Panc1 (cell line): Measurements from ENCODE around the gene TMEM61. TPM values are rescaled to one million over a fixed set of nuclear protein-coding genes. Genes with fewer than 3 reads are reported as not detected.

Experiments
- ATAC-seq: fragments of 200-7000 bp; cut with Tn5 transposase; 2 replicates; pipeline ENCODE4 v1.9.1; 2020; ENCODE audit warnings: mild to moderate bottlenecking, moderate library complexity
- BruUV-seq: library from RNA; stranded (reverse); fragments of 400-500 nt; replicated peaks from 2 replicates; lab custom pipeline; 2021; lab: Mats Ljungman, UMichigan
- CTCF ChIA-PET: fragments of 300-600 bp; sonication (Branson Sonifier 250); formaldehyde crosslinking; loops from one replicate; lab custom pipeline; 2022; ENCODE audit warnings: antibody characterized with exemption; lab: Charles Lee
- POLR2A ChIA-PET: fragments of 300-600 bp; sonication (Branson Sonifier 250); formaldehyde crosslinking; loops from one replicate; lab custom pipeline; 2022; ENCODE audit warnings: antibody characterized with exemption; lab: Charles Lee
- DNase-seq: peaks from one replicate; pipeline ENCODE4 v3.0.0-alpha.2; 2010; ENCODE audit warnings: low read depth, low spot score
- H3K27ac ChIP-seq: 2 replicates; pipeline ENCODE4 v1.5.1; 2011; ENCODE audit warnings: mild to moderate bottlenecking, low read length, inconsistent platforms
- H3K27me3 ChIP-seq: fragments of 200-500 bp; sonication (Bioruptor generic); 2 replicates; pipeline ENCODE4 v1.6.0; 2014; ENCODE audit warnings: low read length, inconsistent platforms; ENCODE audit not compliant: control insufficient read depth, insufficient read depth
- H3K36me3 ChIP-seq: fragments of 200-500 bp; sonication (Bioruptor generic); 2 replicates; pipeline ENCODE4 v1.5.1; 2014; ENCODE audit warnings: inconsistent platforms, mild to moderate bottlenecking, low read length, moderate library complexity; ENCODE audit not compliant: control insufficient read depth, insufficient read depth
- H3K4me1 ChIP-seq: 2 replicates; pipeline ENCODE4 v1.5.1; 2011; ENCODE audit warnings: inconsistent platforms, mild to moderate bottlenecking, low read length, moderate library complexity; ENCODE audit not compliant: control insufficient read depth, insufficient read depth
- H3K4me3 ChIP-seq, 2 experiments: 2 replicates each; pipeline ENCODE4 v1.5.1; 2011 to 2012; ENCODE audit warnings: low read depth in 2 of 2, low read length in 2 of 2, mild to moderate bottlenecking in 2 of 2, inconsistent platforms in 1 of 2, moderate library complexity in 1 of 2
- H3K9me3 ChIP-seq: fragments of 200-500 bp; sonication (Bioruptor generic); 2 replicates; pipeline ENCODE4 v1.5.1; 2014; ENCODE audit warnings: low read depth, mild to moderate bottlenecking, inconsistent platforms, low read length, moderate library complexity; ENCODE audit not compliant: control insufficient read depth, insufficient read depth
- CTCF ChIP-seq: fragments of 450-650 bp; IDR thresholded peaks from 2 replicates; pipeline ENCODE4 v1.5.1; 2017; ENCODE audit warnings: mild to moderate bottlenecking
- POLR2AphosphoS5 ChIP-seq: IDR thresholded peaks from 2 replicates; pipeline ENCODE4 v1.6.1; 2012; ENCODE audit warnings: mild to moderate bottlenecking, low read depth, low read length, moderate library complexity
- REST ChIP-seq, 2 experiments: IDR thresholded peaks; 2 replicates each; pipeline ENCODE4 v1.6.1; 2011 to 2012; ENCODE audit warnings: low read depth in 2 of 2, control low read depth in 1 of 2, low read length in 1 of 2, mild to moderate bottlenecking in 1 of 2, moderate library complexity in 1 of 2; ENCODE audit not compliant: insufficient read depth in 1 of 2
- SIN3A ChIP-seq: IDR thresholded peaks from 2 replicates; pipeline ENCODE4 v1.6.1; 2012; ENCODE audit warnings: low read depth, mild to moderate bottlenecking, low read length, moderate library complexity, borderline replicate concordance; ENCODE audit not compliant: insufficient read depth
- TCF7L2 ChIP-seq: IDR thresholded peaks from 2 replicates; pipeline ENCODE4 v1.6.1; 2011; ENCODE audit warnings: mild to moderate bottlenecking, low read depth, low read length, inconsistent platforms
- in situ Hi-C: cut with HindIII; loops from 2 replicates; pipeline ENCODE4 v1.10.0; 2016; ENCODE audit warnings: low sequenced_read_pairs, low pct_unique_long_range_greater_than_20kb
- intact Hi-C: fragments of 100-400 bp; cut with micrococcal nuclease; formaldehyde crosslinking; loops from one replicate; pipeline ENCODE4 v1.10.0; 2022; ENCODE audit not compliant: unreplicated experiment
- total RNA-seq: library from RNA; stranded (reverse); gene quantifications from one replicate; pipeline ENCODE4 v1.2.1, GENCODE V29; 2021; ENCODE audit not compliant: unreplicated experiment

Gene TMEM61
- total RNA-seq, 1 experiment from 2014 or later, result not detected

GRCh38 chr1:55012661-55013060 lies 32.2 kb downstream of the TMEM61 start:
- intact Hi-C loops (no loop called here), in situ Hi-C loops (no loop called here)
- BruUV-seq, result no TSS peak
- no peak overlapping the region for H3K4me3 ChIP-seq
- H3K36me3 ChIP-seq, result no peaks in the 10 kb centered on the region
- no peak for ATAC-seq
- no peak overlapping the region for H3K27ac ChIP-seq
- ChIA-PET POLR2A (interaction anchor here (0.6 kb wide), 1 partner anchor 53 kb away, joined by 3 read pairs; no protein-coding TSS in a partner anchor), CTCF (no interaction called here)
- H3K27me3 ChIP-seq, result no peaks in the 10 kb centered on the region; the same call in 1 of the 2 replicates
- no peaks in the 10 kb centered on the region for H3K4me1 ChIP-seq
- TF ChIP-seq CTCF (no peak), POLR2AphosphoS5 (no peak), SIN3A (no peak), REST (IDR thresholded peaks at IDR 0.05; ENCODE audit: insufficient read depth in 1 of 2, low read depth in 2 of 2, low read length in 1 of 2) (no peak), TCF7L2 (no peak)
- no peaks in the 10 kb centered on the region for H3K9me3 ChIP-seq
- no peak for DNase-seq

- in situ Hi-C loops, result no loop called here
- no peak for ATAC-seq
- DNase-seq, result no peak
- no peak overlapping the region for H3K4me3 ChIP-seq
- no peaks in the 10 kb centered on the region for H3K9me3 ChIP-seq
- BruUV-seq, result no TSS peak
- ChIA-PET POLR2A (interaction anchor here (1.1 kb wide), 1 partner anchor 12 kb away, joined by 3 read pairs; no protein-coding TSS in a partner anchor), CTCF (interaction anchor here (0.6 to 1.5 kb wide), 3 partner anchors 18 to 367 kb away, joined by 3 to 7 read pairs (median 4); no protein-coding TSS in a partner anchor)
- H3K27ac ChIP-seq, result no peak overlapping the region
- H3K27me3 ChIP-seq, result no peaks in the 10 kb centered on the region; the same call in 1 of the 2 replicates
- TF ChIP-seq REST (IDR thresholded peaks at IDR 0.05; ENCODE audit: insufficient read depth in 1 of 2, low read depth in 2 of 2, low read length in 1 of 2) (no peak), SIN3A (no peak), POLR2AphosphoS5 (no peak), TCF7L2 (no peak), CTCF (no peak)
- H3K4me1 ChIP-seq, result no peaks in the 10 kb centered on the region
- no peaks in the 10 kb centered on the region for H3K36me3 ChIP-seq
- intact Hi-C loops, result no loop called here
These were observed 34.7 kb downstream of the TMEM61 start for GRCh38 chr1:55015123-55015522.
